Measurements from ENCODE around the gene FBXO8.

FBXO8 gene

GRCh38 chr4:174281901-174282300 lies 1.6 kb downstream of the FBXO8 start:
- Histone ChIP-seq H3K4me3 (ENCODE audit: low read length) (peak overlapping the region; percentile 79), H3K36me3 (ENCODE audit: insufficient read depth, low read length) (no peaks in the 10 kb centered on the region), H3K4me2 (ENCODE audit: low read length) (peak overlapping the region; percentile 90), H3K9me3 (replicated peaks; ENCODE audit: low read length) (no peaks in the 10 kb centered on the region), H3K4me1 (ENCODE audit: control insufficient read depth, insufficient read depth, low read length) (peaks cover 17% of the 10 kb centered on the region), H3K9ac (ENCODE audit: low read depth, low read length) (peak overlapping the region; percentile 98), H3K27me3 (ENCODE audit: control insufficient read depth, insufficient read depth, low read length) (no peaks in the 10 kb centered on the region)

- H3K9ac ChIP-seq (ENCODE audit: low read depth, low read length) = no peak overlapping the region
- no peaks in the 10 kb centered on the region for H3K27me3 ChIP-seq (ENCODE audit: control insufficient read depth, insufficient read depth, low read length)
- no peak overlapping the region for H3K4me3 ChIP-seq (ENCODE audit: low read length)
- H3K9me3 ChIP-seq (replicated peaks; ENCODE audit: low read length) = no peaks in the 10 kb centered on the region
- peak overlapping the region; percentile 90 for H3K4me2 ChIP-seq (ENCODE audit: low read length)
- peaks cover 17% of the 10 kb centered on the region for H3K4me1 ChIP-seq (ENCODE audit: control insufficient read depth, insufficient read depth, low read length)
- H3K36me3 ChIP-seq (ENCODE audit: insufficient read depth, low read length) = no peaks in the 10 kb centered on the region
These were observed 2.2 kb downstream of the FBXO8 start for GRCh38 chr4:174281182-174281737.

- Histone ChIP-seq H3K36me3 (ENCODE audit: insufficient read depth, low read length) (no peaks in the 10 kb centered on the region), H3K9me3 (replicated peaks; ENCODE audit: low read length) (no peaks in the 10 kb centered on the region), H3K4me3 (ENCODE audit: low read length) (no peak overlapping the region), H3K27me3 (ENCODE audit: control insufficient read depth, insufficient read depth, low read length) (no peaks in the 10 kb centered on the region), H3K4me2 (ENCODE audit: low read length) (no peak overlapping the region), H3K9ac (ENCODE audit: low read depth, low read length) (no peak overlapping the region), H3K4me1 (ENCODE audit: control insufficient read depth, insufficient read depth, low read length) (peaks cover 7% of the 10 kb centered on the region)
These were observed 3.9 kb downstream of the FBXO8 start for GRCh38 chr4:174279433-174280155.

GRCh38 chr4:174278467-174278866 lies 5.0 kb downstream of the FBXO8 start:
- no peak overlapping the region for H3K4me3 ChIP-seq (ENCODE audit: low read length)
- no peak overlapping the region for H3K4me2 ChIP-seq (ENCODE audit: low read length)
- no peak overlapping the region for H3K9ac ChIP-seq (ENCODE audit: low read depth, low read length)
- H3K9me3 ChIP-seq (replicated peaks; ENCODE audit: low read length) = no peaks in the 10 kb centered on the region
- H3K36me3 ChIP-seq (ENCODE audit: insufficient read depth, low read length) = no peaks in the 10 kb centered on the region
- peaks cover 7% of the 10 kb centered on the region for H3K4me1 ChIP-seq (ENCODE audit: control insufficient read depth, insufficient read depth, low read length)
- H3K27me3 ChIP-seq (ENCODE audit: control insufficient read depth, insufficient read depth, low read length) = no peaks in the 10 kb centered on the region

- no peaks in the 10 kb centered on the region for H3K27me3 ChIP-seq (ENCODE audit: control insufficient read depth, insufficient read depth, low read length)
- no peaks in the 10 kb centered on the region for H3K9me3 ChIP-seq (replicated peaks; ENCODE audit: low read length)
- H3K4me2 ChIP-seq (ENCODE audit: low read length) = no peak overlapping the region
- no peak overlapping the region for H3K9ac ChIP-seq (ENCODE audit: low read depth, low read length)
- peaks cover 7% of the 10 kb centered on the region for H3K4me1 ChIP-seq (ENCODE audit: control insufficient read depth, insufficient read depth, low read length)
- no peak overlapping the region for H3K4me3 ChIP-seq (ENCODE audit: low read length)
- H3K36me3 ChIP-seq (ENCODE audit: insufficient read depth, low read length) = no peaks in the 10 kb centered on the region
These were observed 6.0 kb downstream of the FBXO8 start for GRCh38 chr4:174277433-174277832.

GRCh38 chr4:174275101-174275500 lies 8.4 kb downstream of the FBXO8 start:
- no peak overlapping the region for H3K4me3 ChIP-seq (ENCODE audit: low read length)
- H3K9ac ChIP-seq (ENCODE audit: low read depth, low read length) = no peak overlapping the region
- no peaks in the 10 kb centered on the region for H3K36me3 ChIP-seq (ENCODE audit: insufficient read depth, low read length)
- H3K4me1 ChIP-seq (ENCODE audit: control insufficient read depth, insufficient read depth, low read length) = no peaks in the 10 kb centered on the region
- H3K27me3 ChIP-seq (ENCODE audit: control insufficient read depth, insufficient read depth, low read length) = no peaks in the 10 kb centered on the region
- H3K4me2 ChIP-seq (ENCODE audit: low read length) = no peak overlapping the region
- no peaks in the 10 kb centered on the region for H3K9me3 ChIP-seq (replicated peaks; ENCODE audit: low read length)

GRCh38 chr4:174274436-174274835 lies 9.0 kb downstream of the FBXO8 start:
- Histone ChIP-seq H3K27me3 (ENCODE audit: control insufficient read depth, insufficient read depth, low read length) (no peaks in the 10 kb centered on the region), H3K4me2 (ENCODE audit: low read length) (no peak overlapping the region), H3K4me3 (ENCODE audit: low read length) (no peak overlapping the region), H3K36me3 (ENCODE audit: insufficient read depth, low read length) (no peaks in the 10 kb centered on the region), H3K9ac (ENCODE audit: low read depth, low read length) (no peak overlapping the region), H3K4me1 (ENCODE audit: control insufficient read depth, insufficient read depth, low read length) (no peaks in the 10 kb centered on the region), H3K9me3 (replicated peaks; ENCODE audit: low read length) (no peaks in the 10 kb centered on the region)

GRCh38 chr4:174273930-174274329 lies 9.5 kb downstream of the FBXO8 start:
- no peak overlapping the region for H3K4me2 ChIP-seq (ENCODE audit: low read length)
- H3K36me3 ChIP-seq (ENCODE audit: insufficient read depth, low read length) = no peaks in the 10 kb centered on the region
- no peak overlapping the region for H3K9ac ChIP-seq (ENCODE audit: low read depth, low read length)
- no peaks in the 10 kb centered on the region for H3K27me3 ChIP-seq (ENCODE audit: control insufficient read depth, insufficient read depth, low read length)
- H3K4me1 ChIP-seq (ENCODE audit: control insufficient read depth, insufficient read depth, low read length) = no peaks in the 10 kb centered on the region
- H3K4me3 ChIP-seq (ENCODE audit: low read length) = no peak overlapping the region
- no peaks in the 10 kb centered on the region for H3K9me3 ChIP-seq (replicated peaks; ENCODE audit: low read length)

GRCh38 chr4:174266416-174266815 lies 17.1 kb downstream of the FBXO8 start:
- Histone ChIP-seq H3K9me3 (replicated peaks; ENCODE audit: low read length) (no peaks in the 10 kb centered on the region), H3K4me2 (ENCODE audit: low read length) (no peak overlapping the region), H3K4me3 (ENCODE audit: low read length) (no peak overlapping the region), H3K27me3 (ENCODE audit: control insufficient read depth, insufficient read depth, low read length) (no peaks in the 10 kb centered on the region), H3K36me3 (ENCODE audit: insufficient read depth, low read length) (no peaks in the 10 kb centered on the region), H3K4me1 (ENCODE audit: control insufficient read depth, insufficient read depth, low read length) (no peaks in the 10 kb centered on the region), H3K9ac (ENCODE audit: low read depth, low read length) (no peak overlapping the region)

- H3K4me3 ChIP-seq (ENCODE audit: low read length) = no peak overlapping the region
- H3K9me3 ChIP-seq (replicated peaks; ENCODE audit: low read length) = no peaks in the 10 kb centered on the region
- H3K4me1 ChIP-seq (ENCODE audit: control insufficient read depth, insufficient read depth, low read length) = no peaks in the 10 kb centered on the region
- no peak overlapping the region for H3K9ac ChIP-seq (ENCODE audit: low read depth, low read length)
- no peak overlapping the region for H3K4me2 ChIP-seq (ENCODE audit: low read length)
- no peaks in the 10 kb centered on the region for H3K27me3 ChIP-seq (ENCODE audit: control insufficient read depth, insufficient read depth, low read length)
- H3K36me3 ChIP-seq (ENCODE audit: insufficient read depth, low read length) = no peaks in the 10 kb centered on the region
These were observed 17.6 kb downstream of the FBXO8 start for GRCh38 chr4:174265916-174266315.

- Histone ChIP-seq H3K4me3 (ENCODE audit: low read length) (no peak overlapping the region), H3K4me2 (ENCODE audit: low read length) (no peak overlapping the region), H3K9me3 (replicated peaks; ENCODE audit: low read length) (no peaks in the 10 kb centered on the region), H3K4me1 (ENCODE audit: control insufficient read depth, insufficient read depth, low read length) (no peaks in the 10 kb centered on the region), H3K27me3 (ENCODE audit: control insufficient read depth, insufficient read depth, low read length) (no peaks in the 10 kb centered on the region), H3K9ac (ENCODE audit: low read depth, low read length) (no peak overlapping the region), H3K36me3 (ENCODE audit: insufficient read depth, low read length) (no peaks in the 10 kb centered on the region)
These were observed 20.1 kb downstream of the FBXO8 start for GRCh38 chr4:174263445-174263736.
